Thoracic aorta (tissue), 2 donors: Measurements from ENCODE around the gene PARP8. TPM values are rescaled to one million over a fixed set of nuclear protein-coding genes. Genes with fewer than 3 reads are reported as not detected.

Source experiments
- ATAC-seq: fragments of 150-250 bp; one replicate; pipeline ENCODE4 v1.8.0; 2017; ENCODE audit warnings: low read depth; ENCODE audit not compliant: insufficient number of reproducible peaks, low FRiP score
- DNase-seq: peaks from one replicate; pipeline ENCODE4 v3.0.0-alpha.2; 2020; ENCODE audit warnings: low spot score
- H3K27ac ChIP-seq, 2 donors: fragments of 200-600 bp; sonication (generic); 1 replicate in 1 of 2; 2 replicates in 1 of 2; pipeline ENCODE4 v1.5.1; 2016; ENCODE audit warnings: mild to moderate bottlenecking in 2 of 2, moderate library complexity in 2 of 2
- H3K27me3 ChIP-seq: fragments of 200-600 bp; sonication (generic); replicated peaks from 2 replicates; pipeline ENCODE4 v1.6.0; 2016; ENCODE audit warnings: mild to moderate bottlenecking; ENCODE audit not compliant: insufficient read depth
- H3K36me3 ChIP-seq: fragments of 200-600 bp; sonication (generic); one replicate; pipeline ENCODE4 v1.5.1; 2016
- H3K4me1 ChIP-seq, 2 donors: fragments of 200-600 bp; sonication (generic); 1 replicate in 1 of 2; 2 replicates in 1 of 2; pipeline versions ENCODE4 v1.5.1 to v1.6.0; 2016; ENCODE audit warnings: low read depth in 2 of 2, mild to moderate bottlenecking in 1 of 2; ENCODE audit not compliant: control insufficient read depth in 1 of 2
- H3K4me3 ChIP-seq: fragments of 200-600 bp; sonication (generic); 2 replicates; pipeline ENCODE4 v1.5.1; 2016; ENCODE audit warnings: mild to moderate bottlenecking
- H3K9me3 ChIP-seq: fragments of 200-600 bp; sonication (generic); 2 replicates; pipeline ENCODE4 v1.5.1; 2016
- CTCF ChIP-seq: fragments of 200-600 bp; sonication (generic); IDR thresholded peaks from one replicate; pipeline ENCODE4 v1.5.1; 2019; ENCODE audit warnings: antibody characterized with exemption
- total RNA-seq, 2 donors: library from RNA; depleted of rRNA; stranded (reverse); fragments of >200 nt; gene quantifications; one replicate each; pipeline versions ENCODE4 v1.1.0 to v1.2.3, GENCODE V29; 2016

The PARP8 gene
- total RNA-seq, 2 donors from 2014 or later: 27.5 to 34.7 TPM

DNA sequence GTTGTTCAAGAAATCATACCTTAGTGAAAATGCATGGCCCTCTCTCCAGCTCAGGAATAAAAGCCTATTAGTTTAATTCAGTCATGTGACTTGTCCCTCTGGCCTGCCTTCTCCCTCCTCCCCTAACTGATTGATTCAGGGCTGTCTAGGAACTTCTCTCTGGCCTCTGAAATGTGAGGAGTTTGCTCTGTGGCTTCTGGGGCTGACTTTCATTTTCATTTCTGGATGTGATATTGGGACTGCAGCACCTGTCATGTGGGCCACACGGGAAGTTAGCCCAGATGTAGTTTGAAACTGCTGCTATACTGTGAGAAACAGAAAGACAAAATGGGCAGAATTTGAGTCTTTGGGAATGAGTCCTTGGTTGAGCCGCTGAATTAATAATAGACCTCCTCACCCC lies 44.8 kb downstream of the PARP8 start:
- H3K9me3 ChIP-seq: no peaks in the 10 kb centered on the region
- no peak for ATAC-seq
- H3K27me3 ChIP-seq: no peaks in the 10 kb centered on the region
- H3K4me3 ChIP-seq: peak overlapping the region; percentile 0
- H3K27ac ChIP-seq: no peak overlapping the region
- peaks cover 25 to 26% of the 10 kb centered on the region in 2 donors for H3K4me1 ChIP-seq
- TF ChIP-seq CTCF: no peak
- no peaks in the 10 kb centered on the region for H3K36me3 ChIP-seq
- DNase-seq: no peak

DNA sequence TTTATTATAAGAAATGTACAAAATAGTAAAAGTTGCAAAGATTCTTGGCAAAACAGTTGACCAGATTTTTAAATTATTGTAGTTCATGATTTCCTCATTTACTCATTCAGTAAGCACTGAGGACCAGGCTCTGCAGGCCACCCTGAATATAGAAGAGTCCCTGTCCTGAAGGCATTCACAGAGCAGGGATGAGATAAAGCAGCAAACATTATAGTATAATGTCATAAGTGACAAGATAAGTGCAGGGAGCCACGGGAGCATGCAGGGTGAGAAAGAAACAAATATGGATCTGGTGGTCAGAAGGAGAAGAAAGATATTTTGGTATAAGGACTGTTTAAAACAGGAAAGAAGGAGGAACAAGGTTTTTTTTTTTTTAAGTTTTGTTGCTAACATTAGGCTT lies 46.0 kb downstream of the PARP8 start:
- Histone ChIP-seq H3K4me3 (no peak overlapping the region), H3K4me1 (peaks cover 25 to 26% of the 10 kb centered on the region in 2 donors), H3K27ac (no peak overlapping the region), H3K36me3 (no peaks in the 10 kb centered on the region), H3K9me3 (no peaks in the 10 kb centered on the region), H3K27me3 (no peaks in the 10 kb centered on the region)
- ATAC-seq (no peak), DNase-seq (no peak)
- no peak for TF ChIP-seq CTCF

DNA sequence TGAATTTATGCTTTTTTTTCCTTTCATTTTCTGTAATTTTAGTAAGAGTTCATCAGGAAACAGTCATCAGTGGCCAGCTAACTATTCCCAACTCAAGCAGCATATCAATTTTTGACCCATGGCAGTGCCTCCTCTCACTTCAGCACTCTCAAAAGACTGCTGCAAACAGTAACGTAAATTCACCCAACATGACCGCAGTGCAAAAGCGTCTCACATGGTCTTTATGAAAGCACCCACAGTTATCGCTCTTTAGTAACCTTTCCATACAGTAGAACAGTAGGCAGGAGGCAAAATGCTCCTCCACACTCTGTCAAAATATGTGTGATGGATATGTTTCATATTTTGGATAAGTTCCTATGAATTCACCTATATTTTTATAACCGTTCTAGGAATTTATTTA lies 48.6 kb downstream of the PARP8 start:
- TF ChIP-seq CTCF: no peak
- Histone ChIP-seq H3K9me3 (no peaks in the 10 kb centered on the region), H3K27ac (no peak overlapping the region), H3K4me3 (no peak overlapping the region), H3K27me3 (no peaks in the 10 kb centered on the region), H3K4me1 (peaks cover 12 to 17% of the 10 kb centered on the region in 2 donors), H3K36me3 (no peaks in the 10 kb centered on the region)
- ATAC-seq (no peak), DNase-seq (no peak)

DNA sequence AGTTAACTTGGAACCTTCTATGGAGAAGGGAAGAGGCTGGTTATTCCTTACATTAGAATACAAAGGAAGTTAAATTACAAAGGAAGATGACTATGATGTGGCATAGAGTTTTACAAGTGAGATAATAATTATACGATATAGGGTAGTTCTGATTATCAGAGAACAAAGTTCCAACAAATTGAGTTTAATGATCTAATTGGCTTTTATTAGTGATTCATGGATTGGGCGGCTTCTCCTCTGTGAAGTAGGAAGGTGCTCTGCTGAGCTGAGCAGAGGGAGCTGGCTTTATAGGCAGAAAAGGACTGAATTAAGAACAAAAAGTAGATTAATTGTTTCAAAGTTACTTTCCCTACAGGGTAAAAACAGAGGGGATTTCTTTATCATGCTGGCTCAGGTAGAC lies 49.7 kb downstream of the PARP8 start:
- no peak overlapping the region for H3K27ac ChIP-seq
- no peaks in the 10 kb centered on the region for H3K27me3 ChIP-seq
- no peak overlapping the region for H3K4me3 ChIP-seq
- ATAC-seq: no peak
- H3K4me1 ChIP-seq: peaks cover 10 to 12% of the 10 kb centered on the region in 2 donors
- H3K36me3 ChIP-seq: no peaks in the 10 kb centered on the region
- no peak for DNase-seq
- TF ChIP-seq CTCF: no peak
- no peaks in the 10 kb centered on the region for H3K9me3 ChIP-seq

DNA sequence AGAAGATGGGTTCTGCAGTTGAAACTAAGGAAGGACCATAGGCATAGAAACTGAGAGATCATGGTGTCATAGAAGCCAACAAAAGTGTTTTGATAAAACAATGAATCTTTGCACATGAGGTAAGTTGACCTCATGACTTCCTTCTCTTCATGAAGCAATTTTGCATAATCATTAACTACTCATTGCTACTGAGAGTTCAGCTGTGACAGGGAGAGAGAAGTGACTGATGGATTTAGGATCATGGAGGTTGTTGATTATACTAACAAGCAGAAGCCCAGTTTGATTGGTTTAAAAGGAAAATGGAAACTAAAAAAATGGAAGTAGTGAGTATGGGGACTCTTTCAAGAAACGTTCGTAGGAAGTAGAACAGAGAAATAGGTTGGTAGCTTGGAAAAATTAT lies 51.2 kb downstream of the PARP8 start:
- DNase-seq (no peak), ATAC-seq (no peak)
- no peaks in the 10 kb centered on the region for H3K27me3 ChIP-seq
- H3K36me3 ChIP-seq: no peaks in the 10 kb centered on the region
- H3K27ac ChIP-seq: no peak overlapping the region
- H3K4me3 ChIP-seq: no peak overlapping the region
- H3K4me1 ChIP-seq: peaks cover 0 to under 1% of the 10 kb centered on the region in 2 donors
- no peaks in the 10 kb centered on the region for H3K9me3 ChIP-seq
- TF ChIP-seq CTCF: no peak
